Measurements from ENCODE around the gene TSC22D1. TPM values are rescaled to one million over a fixed set of nuclear protein-coding genes. Genes with fewer than 3 reads are reported as not detected.

TSC22D1 gene
- total RNA-seq (2021), result 37.2 and 40.4 TPM in 2 replicates
- Bru-seq, nascent RNA, result percentile 83 among the genes with signal in this experiment
- percentile 89 among the genes with signal in this experiment for BruChase-seq, experiment 1, labeled RNA remaining after a 2-hour chase
- BruChase-seq, experiment 2, labeled RNA remaining after a 6-hour chase, result percentile 85 among the genes with signal in this experiment
- long read RNA-seq, full-length matches to known transcripts, result 69 of 78 reads
- long read RNA-seq, partial matches to known transcripts, result 0 of 78 reads
- long read RNA-seq, other reads (novel, unspliced or antisense), result 9 of 78 reads

DNA sequence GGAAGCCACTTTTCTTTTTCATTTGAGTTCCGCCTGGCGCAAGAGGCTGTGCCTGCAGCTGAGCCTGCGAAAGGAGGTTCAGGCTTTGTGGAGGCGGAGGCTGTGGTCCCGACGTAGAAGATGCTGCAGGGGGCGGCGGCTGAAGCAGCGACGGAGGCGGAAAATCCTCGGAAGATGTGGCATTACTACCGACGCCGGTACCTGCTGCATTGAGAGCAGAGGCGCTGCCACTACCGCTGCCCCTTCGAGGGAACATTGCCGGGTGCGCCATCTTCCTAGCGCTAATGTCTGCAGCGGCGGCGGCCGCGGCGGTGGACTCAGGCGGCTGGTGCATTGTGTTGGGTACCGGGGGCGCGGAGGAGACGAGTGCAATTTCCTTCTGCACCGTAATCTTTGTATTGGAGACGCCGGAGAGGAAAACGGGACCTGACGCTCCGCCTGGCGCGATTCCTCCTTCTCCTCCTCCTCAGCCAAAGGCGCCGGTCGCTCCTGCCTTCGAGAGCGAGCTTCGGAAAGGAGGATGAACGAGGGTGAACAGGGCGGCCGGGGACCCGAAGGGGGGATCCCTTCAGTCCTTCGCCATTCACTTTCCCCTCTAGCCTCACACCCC is at the start of gene TSC22D1:
TSC22D1 (minus strand) TSS at position 590 of the 610 bp plus-strand sequence; CDS start at position 334, 256 bp downstream.
- TF ChIP-seq, protein P1, sequence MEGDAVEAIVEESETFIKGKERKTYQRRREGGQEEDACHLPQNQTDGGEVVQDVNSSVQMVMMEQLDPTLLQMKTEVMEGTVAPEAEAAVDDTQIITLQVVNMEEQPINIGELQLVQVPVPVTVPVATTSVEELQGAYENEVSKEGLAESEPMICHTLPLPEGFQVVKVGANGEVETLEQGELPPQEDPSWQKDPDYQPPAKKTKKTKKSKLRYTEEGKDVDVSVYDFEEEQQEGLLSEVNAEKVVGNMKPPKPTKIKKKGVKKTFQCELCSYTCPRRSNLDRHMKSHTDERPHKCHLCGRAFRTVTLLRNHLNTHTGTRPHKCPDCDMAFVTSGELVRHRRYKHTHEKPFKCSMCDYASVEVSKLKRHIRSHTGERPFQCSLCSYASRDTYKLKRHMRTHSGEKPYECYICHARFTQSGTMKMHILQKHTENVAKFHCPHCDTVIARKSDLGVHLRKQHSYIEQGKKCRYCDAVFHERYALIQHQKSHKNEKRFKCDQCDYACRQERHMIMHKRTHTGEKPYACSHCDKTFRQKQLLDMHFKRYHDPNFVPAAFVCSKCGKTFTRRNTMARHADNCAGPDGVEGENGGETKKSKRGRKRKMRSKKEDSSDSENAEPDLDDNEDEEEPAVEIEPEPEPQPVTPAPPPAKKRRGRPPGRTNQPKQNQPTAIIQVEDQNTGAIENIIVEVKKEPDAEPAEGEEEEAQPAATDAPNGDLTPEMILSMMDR (conservative IDR thresholded peaks at IDR 0.05; ENCODE audit: low read depth, low read length), result 0 out of 2 replicates have a peak, but pooled peaks have one; percentile 12
- TF ChIP-seq EZH2 (IDR thresholded peaks at IDR 0.05; ENCODE audit: borderline replicate concordance, low read depth, low read length, poor library complexity, severe bottlenecking), result no peak
- Histone ChIP-seq H3K9me3 (ENCODE audit: low read depth, low read length, poor library complexity, severe bottlenecking) (no peaks in the 10 kb centered on the region), H3K4me1 (ENCODE audit: insufficient read depth, low read length, poor library complexity, severe bottlenecking) (peaks cover 38% of the 10 kb centered on the region), H3K36me3 (ENCODE audit: insufficient read depth, low read length, poor library complexity, severe bottlenecking) (peaks cover 6% of the 10 kb centered on the region), H3K27ac (ENCODE audit: low read depth, low read length, poor library complexity, severe bottlenecking) (peak within 1 kb of the TSS; percentile 94), H3K27me3 (replicated peaks; ENCODE audit: insufficient read depth, low read depth, low read length, poor library complexity) (no peaks in the 10 kb centered on the region), H3K4me3 (ENCODE audit: low read depth, low read length, poor library complexity, severe bottlenecking) (peak within 1 kb of the TSS; percentile 91)
- DNase-seq (ENCODE audit: low spot score), result peak; percentile 61
- CTCF ChIA-PET, result interaction anchor here (0.5 kb wide), 1 partner anchor 341 kb away, joined by 3 read pairs; no protein-coding TSS in a partner anchor
- POLR2A ChIA-PET (ENCODE audit: low non-redundant PET), result no interaction called here
- no TSS peak for BruUV-seq (replicated peaks)
- intact Hi-C loops (cut with micrococcal nuclease; ENCODE audit: unreplicated experiment), result loop anchor here (2.0 to 5.0 kb wide), 2 partner anchors 94 to 343 kb away; no protein-coding TSS in a partner anchor

DNA sequence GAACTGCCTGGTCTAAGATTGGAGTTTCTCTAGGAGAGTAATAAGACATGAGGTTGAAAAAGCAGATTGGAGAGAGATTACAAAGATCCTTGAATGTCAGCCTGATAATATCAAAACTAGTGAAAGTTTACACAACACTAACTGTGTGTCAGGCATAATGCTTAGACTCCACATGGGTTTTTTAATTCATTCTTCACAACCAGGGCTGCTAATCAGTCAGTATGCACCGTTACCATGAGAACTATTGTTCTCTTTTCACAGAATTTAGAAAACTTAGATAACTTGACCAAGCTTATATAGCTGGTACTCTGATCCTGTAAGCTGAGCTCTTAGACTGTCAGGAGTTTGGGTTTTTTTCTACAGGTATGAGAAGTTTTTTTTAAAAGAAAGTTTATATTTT is 46.6 kb upstream of the TSC22D1 start:
- no peak for DNase-seq (ENCODE audit: low spot score)
- CTCF ChIA-PET, result no interaction called here
- Histone ChIP-seq H3K27ac (ENCODE audit: low read depth, low read length, poor library complexity, severe bottlenecking) (no peak overlapping the region), H3K27me3 (replicated peaks; ENCODE audit: insufficient read depth, low read depth, low read length, poor library complexity) (no peaks in the 10 kb centered on the region), H3K4me3 (ENCODE audit: low read depth, low read length, poor library complexity, severe bottlenecking) (no peak overlapping the region), H3K9me3 (ENCODE audit: low read depth, low read length, poor library complexity, severe bottlenecking) (no peaks in the 10 kb centered on the region), H3K36me3 (ENCODE audit: insufficient read depth, low read length, poor library complexity, severe bottlenecking) (no peaks in the 10 kb centered on the region), H3K4me1 (ENCODE audit: insufficient read depth, low read length, poor library complexity, severe bottlenecking) (no peaks in the 10 kb centered on the region)
- intact Hi-C loops (cut with micrococcal nuclease; ENCODE audit: unreplicated experiment), result no loop called here
- no peak for TF ChIP-seq EZH2 (IDR thresholded peaks at IDR 0.05; ENCODE audit: borderline replicate concordance, low read depth, low read length, poor library complexity, severe bottlenecking)
- POLR2A ChIA-PET (ENCODE audit: low non-redundant PET), result no interaction called here
- no TSS peak for BruUV-seq (replicated peaks)

DNA sequence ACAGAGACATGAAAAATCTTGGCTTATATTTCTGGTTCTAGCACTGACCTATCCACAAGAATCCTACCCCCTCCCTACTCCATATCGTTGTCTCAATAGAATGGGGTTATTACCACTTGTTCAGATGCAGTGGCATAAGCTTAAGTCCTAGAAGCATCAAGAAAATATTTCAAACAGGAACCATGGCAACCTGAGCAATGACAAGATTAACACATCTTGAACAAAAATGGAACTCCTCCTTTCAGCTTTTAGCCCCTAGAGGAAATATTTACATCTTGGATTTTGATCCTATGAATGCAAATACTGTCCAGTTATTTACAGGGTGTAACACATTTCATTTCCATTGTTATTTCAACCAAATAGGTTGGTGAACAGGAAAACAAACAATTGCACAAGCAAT is 46.1 kb upstream of the TSC22D1 start:
- H3K4me1 ChIP-seq (ENCODE audit: insufficient read depth, low read length, poor library complexity, severe bottlenecking), result no peaks in the 10 kb centered on the region
- H3K27ac ChIP-seq (ENCODE audit: low read depth, low read length, poor library complexity, severe bottlenecking), result no peak overlapping the region
- H3K4me3 ChIP-seq (ENCODE audit: low read depth, low read length, poor library complexity, severe bottlenecking), result no peak overlapping the region
- no peak for DNase-seq (ENCODE audit: low spot score)
- ChIA-PET CTCF (no interaction called here), POLR2A (ENCODE audit: low non-redundant PET) (no interaction called here)
- intact Hi-C loops (cut with micrococcal nuclease; ENCODE audit: unreplicated experiment), result no loop called here
- BruUV-seq (replicated peaks), result no TSS peak
- no peaks in the 10 kb centered on the region for H3K36me3 ChIP-seq (ENCODE audit: insufficient read depth, low read length, poor library complexity, severe bottlenecking)
- H3K9me3 ChIP-seq (ENCODE audit: low read depth, low read length, poor library complexity, severe bottlenecking), result no peaks in the 10 kb centered on the region
- no peaks in the 10 kb centered on the region for H3K27me3 ChIP-seq (replicated peaks; ENCODE audit: insufficient read depth, low read depth, low read length, poor library complexity)
- TF ChIP-seq EZH2 (IDR thresholded peaks at IDR 0.05; ENCODE audit: borderline replicate concordance, low read depth, low read length, poor library complexity, severe bottlenecking), result no peak
- TF ChIP-seq, protein P1 (conservative IDR thresholded peaks at IDR 0.05; ENCODE audit: low read depth, low read length), result no peak

Measured in A673 (cell line).